Ovary (tissue), 9 donors: Measurements from ENCODE around the gene SYT11. TPM values are rescaled to one million over a fixed set of nuclear protein-coding genes. Genes with fewer than 3 reads are reported as not detected.
"Not testable (repeated sequence)": the region's sequence is repeated elsewhere in the genome, so short reads cannot be mapped to it uniquely, and the experiment has no call there.

Experiments
- DNase-seq, 5 donors: peaks; one replicate each; pipeline ENCODE4 v3.0.0-alpha.2; 2019 to 2020
- H3K27ac ChIP-seq, 2 donors: fragments of 200-600 bp; one replicate each; pipeline versions ENCODE4 v1.5.1 to v1.8.0; 2019 to 2022
- H3K27me3 ChIP-seq: fragments of 200-600 bp; one replicate; pipeline ENCODE4 v1.8.0; 2022
- H3K36me3 ChIP-seq: fragments of 200-600 bp; sonication (generic); one replicate; pipeline ENCODE4 v1.5.1; 2019
- H3K4me1 ChIP-seq: one replicate; pipeline ENCODE4 v1.8.1; 2013; ENCODE audit warnings: mild to moderate bottlenecking, moderate library complexity; ENCODE audit not compliant: insufficient read depth
- H3K4me3 ChIP-seq: fragments of 200-600 bp; sonication (generic); one replicate; pipeline ENCODE4 v1.5.1; 2017
- H3K9me3 ChIP-seq, 2 donors: fragments of 200-600 bp in 1 of 2; sonication (generic) in 1 of 2; one replicate each; pipeline versions ENCODE4 v1.5.1 to v1.8.1; 2013 to 2019; ENCODE audit warnings: mild to moderate bottlenecking in 1 of 2, moderate library complexity in 1 of 2
- EP300 ChIP-seq: sonication (generic); formaldehyde crosslinking; IDR thresholded peaks from one replicate; pipeline ENCODE4 v1.6.1; 2017; ENCODE audit warnings: antibody characterized with exemption
- POLR2A ChIP-seq: fragments of 450-650 bp; IDR thresholded peaks from one replicate; pipeline ENCODE4 v1.6.1; 2017; ENCODE audit warnings: antibody characterized with exemption, mild to moderate bottlenecking, moderate library complexity
- WGBS, 3 donors: extraction: QIAGEN DNeasy Blood & Tissue Kit in 1 of 3; methylation state at CpG; one replicate each; pipeline versions ENCODE4 v1.1.5 to v1.1.7; 2013 to 2017; 5-methylcytosine and 5-hydroxymethylcytosine counted together
- intact Hi-C, 4 donors: fragments of 100-400 bp; cut with DNase I; formaldehyde crosslinking; loops; one replicate each; pipeline versions ENCODE4 v1.11.0 to v1.15.1; 2022 to 2023
- polyA plus RNA-seq, 2 donors: library from polyadenylated mRNA; stranded (reverse); fragments of 200-250 nt in 1 of 2; fragments of 350-450 nt in 1 of 2; fragmentation: Illumina TruSeq in 1 of 2; extraction: RNeasy Lipid Tissue Mini Kit (QIAGEN cat#74804) in 1 of 2; gene quantifications; one replicate each; pipeline ENCODE4 v1.2.3, GENCODE V29; 2013 to 2014
- total RNA-seq, 7 donors: library from RNA; depleted of rRNA in 2 of 7; stranded (reverse); fragments of >200 nt in 2 of 7; fragmentation: NEBNext Ultra II Directional in 3 of 7; extraction: Animal tissue kit (Norgen Biotek cat#: 25700) in 3 of 7; gene quantifications; one replicate each; pipeline versions ENCODE4 v1.1.0 to v1.2.4, GENCODE V29; 2016 to 2023
- TF ChIP-seq, protein P1 (sequence below), 3 donors: fragments of 450-650 bp in 2 of 3; fragments of 200-600 bp in 1 of 3; IDR thresholded peaks; one replicate each; pipeline versions ENCODE4 v1.5.1 to v1.8.0; 2016 to 2022; ENCODE audit warnings: antibody characterized with exemption in 3 of 3, mild to moderate bottlenecking in 1 of 3
- donor health status: DM: no; HTN: no; CAD: no; lungs with moderate emphysema.
- donor health status: DM: no; HTN: no; CAD: no.
- donor health status: Bipolar disorder and iron deficiency.
- donor health status: DM: yes; HTN: yes; CAD: no.
- donor health status: DM: no; HTN: no; CAD: no.
- donor health status: DM: yes; HTN: yes; CAD: no.

SYT11 gene
- total and polyA plus RNA-seq, 9 donors = 10.1 to 48.9 (median 19.7) TPM

DNA sequence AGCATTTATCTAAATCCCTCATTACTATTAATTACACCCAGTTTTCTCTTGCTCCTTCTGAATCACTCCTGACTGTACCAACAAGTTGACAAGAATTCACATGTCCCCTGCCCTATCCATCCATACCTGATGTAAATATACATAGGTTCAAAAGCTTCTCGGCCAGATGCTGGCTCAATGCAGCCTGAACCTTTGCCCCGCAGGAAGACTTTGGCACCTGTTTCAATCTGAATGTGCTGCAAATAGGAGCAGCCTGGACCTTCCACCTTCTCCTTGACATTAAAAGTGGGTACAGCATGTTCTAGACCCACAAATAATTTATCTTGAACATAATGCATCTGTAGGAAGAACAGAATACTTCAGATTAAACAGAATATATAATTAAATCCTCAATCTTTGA is 66.1 kb downstream of the SYT11 start:
- H3K9me3 ChIP-seq = no peaks in the 10 kb centered on the region
- H3K4me3 ChIP-seq = no peak overlapping the region
- no peaks in the 10 kb centered on the region for H3K36me3 ChIP-seq
- no peak for TF ChIP-seq EP300
- no peak for TF ChIP-seq POLR2A
- TF ChIP-seq, protein P1, sequence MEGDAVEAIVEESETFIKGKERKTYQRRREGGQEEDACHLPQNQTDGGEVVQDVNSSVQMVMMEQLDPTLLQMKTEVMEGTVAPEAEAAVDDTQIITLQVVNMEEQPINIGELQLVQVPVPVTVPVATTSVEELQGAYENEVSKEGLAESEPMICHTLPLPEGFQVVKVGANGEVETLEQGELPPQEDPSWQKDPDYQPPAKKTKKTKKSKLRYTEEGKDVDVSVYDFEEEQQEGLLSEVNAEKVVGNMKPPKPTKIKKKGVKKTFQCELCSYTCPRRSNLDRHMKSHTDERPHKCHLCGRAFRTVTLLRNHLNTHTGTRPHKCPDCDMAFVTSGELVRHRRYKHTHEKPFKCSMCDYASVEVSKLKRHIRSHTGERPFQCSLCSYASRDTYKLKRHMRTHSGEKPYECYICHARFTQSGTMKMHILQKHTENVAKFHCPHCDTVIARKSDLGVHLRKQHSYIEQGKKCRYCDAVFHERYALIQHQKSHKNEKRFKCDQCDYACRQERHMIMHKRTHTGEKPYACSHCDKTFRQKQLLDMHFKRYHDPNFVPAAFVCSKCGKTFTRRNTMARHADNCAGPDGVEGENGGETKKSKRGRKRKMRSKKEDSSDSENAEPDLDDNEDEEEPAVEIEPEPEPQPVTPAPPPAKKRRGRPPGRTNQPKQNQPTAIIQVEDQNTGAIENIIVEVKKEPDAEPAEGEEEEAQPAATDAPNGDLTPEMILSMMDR (IDR thresholded peaks at IDR 0.05) = no peak
- 93 to 95% (median 95%) methylated on average over 2 of the region's 2 CpGs for WGBS, 3 donors
- intact Hi-C loops = no loop called here
- no peak overlapping the region for H3K27ac ChIP-seq
- H3K27me3 ChIP-seq = no peaks in the 10 kb centered on the region
- no peak for DNase-seq
- no peaks in the 10 kb centered on the region for H3K4me1 ChIP-seq

DNA sequence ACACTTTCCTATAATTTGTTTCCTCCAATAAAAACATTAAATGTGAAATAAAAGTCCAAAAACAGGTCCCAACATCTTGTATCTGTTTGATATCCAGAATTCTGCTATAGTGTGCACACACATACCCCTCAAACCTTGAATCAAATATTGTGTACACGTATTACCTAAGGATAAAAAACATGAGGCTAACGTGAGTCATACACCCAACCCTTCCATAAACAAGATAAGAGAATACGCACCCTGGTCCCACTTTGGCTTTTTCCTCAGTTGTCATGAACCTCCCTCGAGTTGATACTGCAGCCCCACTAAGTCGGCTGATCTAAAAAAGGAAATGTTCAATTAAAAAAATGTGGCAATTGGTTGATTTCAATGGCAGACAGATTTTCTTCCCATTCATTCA is 69.7 kb downstream of the SYT11 start:
- intact Hi-C loops = no loop called here
- Histone ChIP-seq H3K9me3 (no peaks in the 10 kb centered on the region), H3K4me3 (no peak overlapping the region), H3K27ac (no peak overlapping the region), H3K36me3 (no peaks in the 10 kb centered on the region), H3K27me3 (no peaks in the 10 kb centered on the region), H3K4me1 (peaks cover 10% of the 10 kb centered on the region)
- no peak for DNase-seq
- WGBS, 3 donors = 27 to 42% (median 27%) methylated on average over 5 of the region's 5 CpGs
- no peak for TF ChIP-seq EP300
- TF ChIP-seq POLR2A = no peak
- TF ChIP-seq, protein P1 (IDR thresholded peaks at IDR 0.05) = no peak

DNA sequence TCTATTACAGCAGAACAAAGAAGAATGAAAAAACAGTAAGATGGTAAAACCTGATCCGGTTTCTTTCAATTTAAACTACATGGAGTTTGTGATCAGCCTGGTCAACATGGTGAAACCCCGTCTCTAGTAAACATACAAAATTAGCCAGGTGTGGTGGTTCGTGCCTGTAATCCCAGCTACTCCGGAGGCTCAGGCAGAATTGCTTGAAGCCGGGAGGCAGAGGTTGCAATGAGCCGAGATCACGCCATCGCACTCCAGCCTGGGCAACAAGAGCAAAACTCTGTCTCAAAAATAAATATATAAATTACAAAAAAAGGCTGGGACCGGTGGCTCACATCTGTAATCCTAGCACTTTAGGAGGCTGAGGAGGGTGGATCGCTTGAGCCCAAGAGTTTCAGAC is 71.4 kb downstream of the SYT11 start:
- H3K9me3 ChIP-seq, H3K36me3 ChIP-seq, intact Hi-C loops, H3K27ac ChIP-seq, H3K4me3 ChIP-seq, DNase-seq, H3K27me3 ChIP-seq: not testable (repeated sequence)
- H3K4me1 ChIP-seq = peaks cover 10% of the 10 kb centered on the region
- 41 to 65% (median 42%) methylated on average over 10 of the region's 10 CpGs for WGBS, 3 donors

DNA sequence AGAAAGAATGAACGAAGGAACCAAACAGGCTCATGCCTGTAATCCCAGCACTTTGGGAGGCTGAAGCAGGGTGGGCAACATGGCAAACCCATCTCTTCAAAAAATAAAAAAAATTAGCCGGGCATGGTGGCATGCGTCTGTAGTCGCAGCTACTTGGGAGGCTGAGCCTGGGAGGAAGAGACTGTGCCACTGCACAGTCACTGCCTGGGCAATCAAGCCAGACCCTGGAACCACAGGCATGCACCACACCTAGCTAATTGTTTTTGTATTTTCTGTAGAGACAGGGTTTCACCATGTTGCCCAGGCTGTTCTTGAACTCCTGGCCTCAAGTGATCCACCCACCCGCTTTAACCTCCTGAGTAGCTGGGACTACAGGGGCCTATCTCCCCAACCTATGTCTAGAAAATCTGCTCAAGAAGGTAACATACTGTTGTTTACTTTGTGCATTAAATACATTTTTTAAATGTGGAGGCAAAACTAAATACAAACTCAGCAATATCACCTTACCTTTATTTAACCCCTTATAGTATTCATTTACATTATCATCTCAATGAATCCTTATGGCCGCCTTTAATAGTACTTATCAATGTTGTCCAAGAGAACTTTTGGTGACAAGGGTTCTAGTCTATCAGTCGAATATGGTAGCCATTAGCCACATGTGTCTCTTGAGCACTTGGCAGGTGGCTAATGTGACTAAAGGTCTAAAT is 72.1 kb downstream of the SYT11 start:
- WGBS, 3 donors = 39 to 58% (median 47%) methylated on average over 7 of the region's 7 CpGs

DNA sequence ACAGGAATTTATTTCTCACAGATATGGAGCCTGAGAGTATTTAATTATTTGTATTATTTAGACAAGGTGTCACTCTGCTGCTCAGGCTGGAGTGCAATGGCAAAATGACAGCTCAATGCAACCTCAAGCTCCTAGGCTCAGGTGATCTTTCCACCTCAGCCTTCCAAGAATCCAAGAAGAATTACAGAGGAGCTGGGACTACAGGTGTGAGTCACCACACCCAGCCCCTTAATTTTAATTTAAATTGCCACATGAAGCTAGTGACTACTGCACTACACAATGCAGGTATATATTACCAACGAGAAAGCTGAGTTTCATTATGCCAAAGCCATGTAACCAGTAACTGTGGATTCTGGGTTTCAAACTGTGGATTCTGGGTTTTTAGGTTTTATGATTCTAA is 72.7 kb downstream of the SYT11 start:
- TF ChIP-seq EP300 (no peak), POLR2A (no peak)
- TF ChIP-seq, protein P1 (IDR thresholded peaks at IDR 0.05) = no peak
- no peaks in the 10 kb centered on the region for H3K9me3 ChIP-seq
- intact Hi-C loops = no loop called here
- no peaks in the 10 kb centered on the region for H3K36me3 ChIP-seq
- DNase-seq = no peak
- H3K4me3 ChIP-seq = no peak overlapping the region
- 36 to 73% (median 60%) methylated on average over 1 of the region's 1 CpG for WGBS, 3 donors
- H3K27me3 ChIP-seq = no peaks in the 10 kb centered on the region
- peaks cover 10% of the 10 kb centered on the region for H3K4me1 ChIP-seq
- H3K27ac ChIP-seq = no peak overlapping the region

More for the DNA sequence above, 72.1 kb downstream of the SYT11 start:
- no peaks in the 10 kb centered on the region for H3K9me3 ChIP-seq
- TF ChIP-seq, protein P1 (IDR thresholded peaks at IDR 0.05) = no peak
- TF ChIP-seq POLR2A (no peak), EP300 (no peak)
- no peaks in the 10 kb centered on the region for H3K36me3 ChIP-seq
- H3K4me3 ChIP-seq = no peak overlapping the region
- intact Hi-C loops = no loop called here
- DNase-seq = no peak
- H3K4me1 ChIP-seq = peaks cover 10% of the 10 kb centered on the region
- no peak overlapping the region for H3K27ac ChIP-seq
- no peaks in the 10 kb centered on the region for H3K27me3 ChIP-seq
